HG03457 (cell line): Measurements from ENCODE around the gene PPL.

Source experiments
- ATAC-seq: cut with Tn5 transposase; IDR thresholded peaks from one replicate; pipeline ENCODE4 v1.9.1; 2021; ENCODE audit warnings: moderate number of reproducible peaks; ENCODE audit not compliant: unreplicated experiment

PPL gene

GRCh38 chr16:4892361-4893102 is 44.4 kb downstream of the PPL start:
- no peak for ATAC-seq

GRCh38 chr16:4891886-4892216 is 45.1 kb downstream of the PPL start:
- no peak for ATAC-seq

GRCh38 chr16:4891097-4891885 is 45.7 kb downstream of the PPL start:
- no peak for ATAC-seq

GRCh38 chr16:4890686-4891085 is 46.3 kb downstream of the PPL start:
- no peak for ATAC-seq

GRCh38 chr16:4890026-4890425 is 46.9 kb downstream of the PPL start:
- no peak for ATAC-seq

- no peak for ATAC-seq
These were observed 48.4 kb downstream of the PPL start for GRCh38 chr16:4888428-4889135.

- ATAC-seq, result no peak
These were observed 50.8 kb downstream of the PPL start for GRCh38 chr16:4886151-4886550.

GRCh38 chr16:4884972-4885874 is 51.7 kb downstream of the PPL start:
- ATAC-seq, result no peak

GRCh38 chr16:4884209-4884608 is 52.7 kb downstream of the PPL start:
- ATAC-seq, result no peak

- no peak for ATAC-seq
These were observed 53.4 kb downstream of the PPL start for GRCh38 chr16:4883501-4883900.

GRCh38 chr16:4882633-4883285 is 54.2 kb downstream of the PPL start:
- ATAC-seq, result no peak

- ATAC-seq, result no peak
These were observed 54.8 kb downstream of the PPL start for GRCh38 chr16:4882000-4882632.

GRCh38 chr16:4880006-4880580 is 56.9 kb downstream of the PPL start:
- ATAC-seq, result no peak

- no peak for ATAC-seq
These were observed 57.9 kb downstream of the PPL start for GRCh38 chr16:4879049-4879448.

GRCh38 chr16:4877380-4877685 is 59.6 kb downstream of the PPL start:
- no peak for ATAC-seq

- ATAC-seq, result no peak
These were observed 60.1 kb downstream of the PPL start for GRCh38 chr16:4876646-4877379.

GRCh38 chr16:4874666-4875065 is 62.3 kb downstream of the PPL start:
- ATAC-seq, result no peak

GRCh38 chr16:4873091-4873490 is 63.9 kb downstream of the PPL start:
- ATAC-seq, result no peak

GRCh38 chr16:4871071-4871470 is 65.9 kb downstream of the PPL start:
- ATAC-seq, result no peak
